IMR-90 (cell line): ENCODE data around the gene SCGB3A2. TPM values are rescaled to one million over a fixed set of nuclear protein-coding genes. Genes with fewer than 3 reads are reported as not detected.

ENCODE experiments used
- ATAC-seq: fragments of 200-7000 bp; cut with Tn5 transposase; 2 replicates; pipeline ENCODE4 v1.9.1; 2020; ENCODE audit warnings: low read depth, mild to moderate bottlenecking, moderate library complexity
- BruUV-seq: library from RNA; stranded (reverse); fragments of 400-500 nt; replicated peaks from 2 replicates; lab custom pipeline; 2021; lab: Mats Ljungman, UMichigan
- CTCF ChIA-PET: fragments of 300-600 bp; formaldehyde crosslinking; extraction: SDS; loops from one replicate; lab custom pipeline; 2021; ENCODE audit warnings: antibody characterized with exemption; lab: Yijun Ruan, JAX
- POLR2A ChIA-PET: fragments of 300-600 bp; sonication (Branson Sonifier 250); formaldehyde crosslinking; loops from one replicate; lab custom pipeline; 2022; ENCODE audit warnings: antibody characterized with exemption; ENCODE audit not compliant: unreplicated experiment; lab: Charles Lee
- DNase-seq: peaks from one replicate; pipeline ENCODE4 v3.0.0; 2013
- H2AFZ ChIP-seq: replicated peaks from 2 replicates; pipeline ENCODE3; 2013; ENCODE audit warnings: low read length, mild to moderate bottlenecking; ENCODE audit not compliant: poor library complexity
- H2AK5ac ChIP-seq: 2 replicates; pipeline ENCODE4 v1.6.1; 2013; ENCODE audit warnings: low read depth, low read length, inconsistent platforms
- H2AK9ac ChIP-seq: replicated peaks from 2 replicates; pipeline ENCODE3; 2013; ENCODE audit warnings: mild to moderate bottlenecking, low read depth, low read length, moderate library complexity; ENCODE audit not compliant: poor library complexity
- H2BK120ac ChIP-seq: 2 replicates; pipeline ENCODE4 v1.6.1; 2013; ENCODE audit warnings: low read depth, low read length, inconsistent platforms
- H2BK15ac ChIP-seq: 3 replicates; pipeline ENCODE4 v1.6.1; 2013; ENCODE audit warnings: low read depth, low read length, inconsistent platforms
- H2BK20ac ChIP-seq: 2 replicates; pipeline ENCODE4 v1.6.1; 2013; ENCODE audit warnings: low read depth, mild to moderate bottlenecking, inconsistent platforms, low read length, moderate library complexity
- H2BK5ac ChIP-seq: 2 replicates; pipeline ENCODE4 v1.6.1; 2013; ENCODE audit warnings: mild to moderate bottlenecking, low read depth, low read length, inconsistent platforms; ENCODE audit not compliant: poor library complexity, severe bottlenecking
- H3K14ac ChIP-seq: replicated peaks from 2 replicates; pipeline ENCODE4 v1.6.1; 2013; ENCODE audit warnings: low read depth, low read length, inconsistent platforms
- H3K18ac ChIP-seq: 2 replicates; pipeline ENCODE4 v1.6.1; 2013; ENCODE audit warnings: low read depth, low read length, control low read depth
- H3K23ac ChIP-seq: 2 replicates; pipeline ENCODE4 v1.6.1; 2013; ENCODE audit warnings: low read depth, low read length, inconsistent platforms
- H3K27ac ChIP-seq: 2 replicates; pipeline ENCODE4 v1.5.1; 2013; ENCODE audit warnings: mild to moderate bottlenecking, control low read depth, low read length; ENCODE audit not compliant: insufficient read depth
- H3K27me3 ChIP-seq: 2 replicates; pipeline ENCODE4 v1.6.1; 2013; ENCODE audit warnings: low read length; ENCODE audit not compliant: control insufficient read depth, insufficient read depth
- H3K36me3 ChIP-seq: 2 replicates; pipeline ENCODE4 v1.6.1; 2013; ENCODE audit warnings: low read length, mixed read lengths; ENCODE audit not compliant: control insufficient read depth, insufficient read depth
- H3K4ac ChIP-seq: 2 replicates; pipeline ENCODE4 v1.6.1; 2013; ENCODE audit warnings: low read depth, low read length, inconsistent platforms
- H3K4me1 ChIP-seq: 2 replicates; pipeline ENCODE4 v1.6.1; 2013; ENCODE audit warnings: low read length, mixed read lengths; ENCODE audit not compliant: control insufficient read depth, insufficient read depth
- H3K4me2 ChIP-seq: 2 replicates; pipeline ENCODE4 v1.6.1; 2013; ENCODE audit warnings: low read depth, mild to moderate bottlenecking, control low read depth, low read length, moderate library complexity
- H3K4me3 ChIP-seq: 2 replicates; pipeline ENCODE4 v1.5.1; 2013; ENCODE audit warnings: low read depth, mild to moderate bottlenecking, control low read depth, low read length, moderate library complexity; ENCODE audit not compliant: insufficient read depth
- H3K56ac ChIP-seq: 2 replicates; pipeline ENCODE4 v1.6.1; 2013; ENCODE audit warnings: low read length, inconsistent platforms; ENCODE audit not compliant: insufficient read depth; ENCODE audit errors: extremely low read depth
- H3K79me1 ChIP-seq, 2 experiments: 2 replicates each; pipeline ENCODE4 v1.6.1; 2013; ENCODE audit warnings: low read length in 2 of 2, inconsistent platforms in 1 of 2, low read depth in 1 of 2
- H3K9ac ChIP-seq: 2 replicates; pipeline ENCODE4 v1.6.1; 2013; ENCODE audit warnings: low read depth, low read length, control low read depth
- H3K9me1 ChIP-seq: 2 replicates; pipeline ENCODE4 v1.6.1; 2013; ENCODE audit warnings: low read length, inconsistent platforms; ENCODE audit not compliant: insufficient read depth
- H3K9me3 ChIP-seq: 2 replicates; pipeline ENCODE4 v1.6.1; 2013; ENCODE audit warnings: low read length; ENCODE audit not compliant: control insufficient read depth, insufficient read depth
- H4K20me1 ChIP-seq: 2 replicates; pipeline ENCODE4 v1.6.1; 2013; ENCODE audit warnings: low read length, inconsistent platforms; ENCODE audit not compliant: insufficient read depth
- H4K5ac ChIP-seq: 2 replicates; pipeline ENCODE4 v1.6.1; 2013; ENCODE audit warnings: mild to moderate bottlenecking, low read depth, low read length, control low read depth
- H4K8ac ChIP-seq, 2 experiments: 2 replicates each; pipeline ENCODE4 v1.6.1; 2013; ENCODE audit warnings: low read depth in 2 of 2, low read length in 2 of 2, control low read depth in 1 of 2, inconsistent platforms in 1 of 2
- H4K91ac ChIP-seq: 2 replicates; pipeline ENCODE4 v1.6.1; 2013; ENCODE audit warnings: low read depth, low read length, inconsistent platforms; ENCODE audit not compliant: insufficient read depth
- CHD1 ChIP-seq: IDR thresholded peaks from 2 replicates; pipeline ENCODE4 v1.6.1; 2012; ENCODE audit warnings: low read depth, low read length, improper control_type of control experiment
- CTCF ChIP-seq: conservative IDR thresholded peaks from 2 replicates; pipeline ENCODE4 v1.5.1; 2012; ENCODE audit warnings: mild to moderate bottlenecking, low read depth, low read length, improper control_type of control experiment
- MAFK ChIP-seq: IDR thresholded peaks from 2 replicates; pipeline ENCODE4 v1.6.1; 2012; ENCODE audit warnings: low read depth, low read length, improper control_type of control experiment
- NFE2L2 ChIP-seq: fragments of 150-350 bp; IDR thresholded peaks from 2 replicates; pipeline ENCODE4 v1.6.1; 2016; ENCODE audit warnings: low read depth, mild to moderate bottlenecking, low read length
- POLR2A ChIP-seq: IDR thresholded peaks from 2 replicates; pipeline ENCODE4 v1.6.1; 2012; ENCODE audit warnings: mild to moderate bottlenecking, low read depth, low read length
- RAD21 ChIP-seq: IDR thresholded peaks from 2 replicates; pipeline ENCODE4 v1.6.1; 2012; ENCODE audit warnings: low read length, improper control_type of control experiment
- RCOR1 ChIP-seq: IDR thresholded peaks from 2 replicates; pipeline ENCODE4 v1.6.1; 2012; ENCODE audit warnings: mild to moderate bottlenecking, low read length, improper control_type of control experiment; ENCODE audit not compliant: insufficient replicate concordance
- USF2 ChIP-seq: fragments of 150-350 bp; IDR thresholded peaks from 2 replicates; pipeline ENCODE4 v1.6.1; 2017; ENCODE audit warnings: mild to moderate bottlenecking, antibody characterized with exemption, low read length, low read depth
- WGBS, 2 experiments: methylation state at CpG; one replicate each; pipeline versions ENCODE4 v1.1.5 to v1.1.7; 2013; ENCODE audit warnings: missing lambda C conversion rate in 2 of 2; ENCODE audit not compliant: insufficient read length in 1 of 2; ENCODE audit errors: extremely low coverage in 2 of 2; 5-methylcytosine and 5-hydroxymethylcytosine counted together
- dilution Hi-C: fragments of 300-500 bp; cut with HindIII; formaldehyde crosslinking; loops from one replicate; pipeline ENCODE4 v1.14.3; 2018; ENCODE audit warnings: low sequenced_read_pairs; ENCODE audit not compliant: unreplicated experiment
- in situ Hi-C: fragments of 300-500 bp; cut with MboI; formaldehyde crosslinking; loops from 3 replicates; pipeline ENCODE4 v1.14.3; 2019; ENCODE audit warnings: low sequenced_read_pairs, inconsistent platforms, mixed read lengths
- intact Hi-C: fragments of 100-400 bp; cut with micrococcal nuclease; formaldehyde crosslinking; loops from 2 replicates; pipeline ENCODE4 v1.10.0; 2022
- polyA plus RNA-seq, 3 experiments: library from polyadenylated mRNA; depleted of rRNA; stranded (reverse); fragments of >200 nt; gene quantifications; 2 replicates each; pipeline ENCODE4 v1.2.3, GENCODE V29; 2012; ENCODE audit warnings: low replicate concordance in 1 of 3
- total RNA-seq: library from RNA; depleted of rRNA; stranded (reverse); fragments of >200 nt; gene quantifications from 2 replicates; pipeline ENCODE4 v1.2.3, GENCODE V29; 2012

The SCGB3A2 gene
- total and polyA plus RNA-seq, 2 of the 4 experiments (the other 2 are of a cell fraction) = not detected

- Histone ChIP-seq H4K8ac (no peak overlapping the region), H2BK120ac (no peak overlapping the region), H3K36me3 (no peaks in the 10 kb centered on the region), H3K9ac (no peak overlapping the region), H3K4me1 (no peaks in the 10 kb centered on the region), H3K79me1 (no peaks in the 10 kb centered on the region), H2BK5ac (no peak overlapping the region), H3K23ac (no peak overlapping the region), H3K27ac (no peak overlapping the region), H2AFZ (no peak overlapping the region), H3K9me3 (no peaks in the 10 kb centered on the region), H3K4me3 (no peak overlapping the region), H3K14ac (no peak overlapping the region), H3K18ac (no peak overlapping the region), H4K91ac (no peak overlapping the region), H2AK9ac (no peak overlapping the region), H2BK15ac (no peak overlapping the region), H4K5ac (no peak overlapping the region), H2AK5ac (no peak overlapping the region), H3K9me1 (no peaks in the 10 kb centered on the region), H4K20me1 (no peaks in the 10 kb centered on the region), H3K56ac (no peak overlapping the region), H2BK20ac (no peak overlapping the region), H3K27me3 (no peaks in the 10 kb centered on the region), H3K4ac (no peak overlapping the region), H3K4me2 (no peak overlapping the region)
- BruUV-seq = no TSS peak
- dilution Hi-C loops (no loop called here), intact Hi-C loops (no loop called here), in situ Hi-C loops (no loop called here)
- POLR2A ChIA-PET = no interaction called here
- CTCF ChIA-PET = no interaction called here
- no peak for TF ChIP-seq RCOR1
- no peak for TF ChIP-seq RAD21
- no peak for TF ChIP-seq MAFK
- no peak for TF ChIP-seq NFE2L2
- TF ChIP-seq POLR2A = no peak
- TF ChIP-seq CHD1 = no peak
- TF ChIP-seq CTCF = no peak
- TF ChIP-seq USF2 = no peak
- ATAC-seq (no peak), DNase-seq (no peak)
- 67% methylated on average over 1 of the region's 3 CpGs; no CpG with 5 or more reads in 1 of the 2 experiments for WGBS, 2 experiments
Measured at GRCh38 chr5:147874910-147875367, 3.6 kb upstream of the SCGB3A2 start.
